NCI-H187 (cell line): Measurements from ENCODE around the gene SPRN.
"Not testable (repeated sequence)": the region's sequence is repeated elsewhere in the genome, so short reads cannot be mapped to it uniquely, and the experiment has no call there.

Experiments
- DNase-seq, 2 experiments: peaks; one replicate each; lab custom pipeline; 2025; lab: John Stamatoyannopoulos, UW

The SPRN gene

DNA sequence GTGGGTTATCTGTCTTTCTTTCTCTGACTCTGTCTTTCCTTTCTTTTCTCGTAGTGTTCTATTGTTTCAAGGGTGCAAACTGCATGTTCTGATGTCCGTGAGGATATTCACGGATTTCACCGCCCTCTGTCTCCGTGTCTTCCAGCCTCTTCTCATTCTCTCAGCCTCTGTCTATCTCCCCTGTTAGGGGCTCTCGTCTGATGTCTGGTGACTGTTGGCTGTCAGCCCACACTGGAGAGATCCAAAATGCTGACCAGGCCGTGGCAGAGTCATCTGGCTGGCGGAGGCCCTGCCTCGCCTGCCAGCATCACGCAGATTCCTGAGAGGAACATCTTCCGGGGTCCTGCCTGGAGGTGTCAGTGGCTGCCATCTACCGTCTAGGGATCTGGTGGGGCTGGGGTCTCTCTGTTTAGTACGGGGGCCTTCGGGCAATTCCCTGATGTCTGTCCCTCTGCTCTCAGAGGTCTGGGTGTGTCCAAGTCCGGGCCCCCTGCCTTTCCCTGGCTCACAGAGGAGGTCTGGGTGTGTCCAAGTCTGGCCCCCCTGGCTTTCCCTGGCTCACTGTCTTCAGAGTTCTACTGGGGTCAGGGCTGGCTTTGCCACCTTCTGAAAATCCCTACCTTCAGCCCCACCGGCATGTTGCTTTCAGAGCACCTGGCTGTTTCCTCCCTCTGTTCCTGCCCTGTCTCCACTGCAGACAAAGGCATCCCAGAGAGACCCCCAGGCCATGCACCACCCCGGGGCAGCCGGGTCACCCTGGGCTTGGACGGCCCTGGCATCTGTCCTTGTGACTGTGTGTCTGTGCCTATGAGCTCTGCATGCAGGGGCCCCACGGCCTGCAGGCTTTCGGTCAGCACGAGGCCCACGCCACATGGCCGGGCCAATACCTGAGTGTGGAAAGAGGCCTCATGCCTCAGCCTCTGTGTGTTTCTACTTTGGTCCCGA is 15.4 kb upstream of the SPRN start:
- DNase-seq = no peak

DNA sequence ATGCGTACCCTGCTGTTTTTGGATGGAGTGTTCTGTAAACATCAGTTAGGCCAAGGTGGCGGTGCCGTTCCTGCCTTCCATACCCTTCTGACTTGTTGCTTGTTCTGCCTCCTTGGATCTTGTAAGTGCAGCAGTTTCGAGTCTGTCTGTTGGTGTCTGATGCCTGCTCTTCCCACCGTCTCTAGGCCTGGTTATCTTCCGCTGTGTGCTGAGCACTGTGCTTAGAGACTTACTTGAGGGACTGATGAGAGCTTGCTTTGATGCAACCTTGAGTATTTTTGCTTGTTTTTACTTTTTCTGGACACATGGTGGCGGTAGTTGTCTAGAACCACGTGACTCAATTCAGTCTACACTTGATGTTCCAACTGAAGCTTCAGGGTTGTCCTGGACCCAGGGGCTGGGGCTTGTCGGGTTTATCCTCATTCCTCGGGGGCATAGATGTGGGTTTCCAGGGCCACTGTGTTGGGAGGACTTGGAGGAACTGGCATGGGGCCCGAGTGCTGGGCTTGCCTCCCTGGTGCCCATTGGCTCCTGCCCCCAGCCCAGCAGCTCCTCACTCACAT is 14.4 kb upstream of the SPRN start:
- DNase-seq = no peak

DNA sequence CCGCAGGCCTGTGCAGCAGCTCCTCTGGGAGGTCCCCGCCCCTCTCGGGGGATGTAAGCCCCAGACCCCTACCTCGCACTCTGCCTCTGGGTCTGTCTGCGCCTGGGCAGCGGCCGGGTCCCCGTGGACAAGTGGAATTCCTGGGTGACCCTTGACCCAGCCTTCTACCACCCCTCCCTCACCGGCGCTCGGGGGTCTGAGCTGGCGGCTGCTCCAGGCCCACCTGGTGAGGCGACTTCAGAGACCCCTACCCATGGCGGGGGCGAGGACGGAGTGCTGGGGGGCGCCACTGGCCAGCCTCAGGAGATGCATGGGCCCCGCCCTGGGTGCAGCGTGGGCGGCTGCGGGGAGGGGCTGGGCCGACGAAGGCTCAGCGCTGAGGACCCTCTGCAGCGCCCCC is 8.4 kb upstream of the SPRN start:
- DNase-seq = not testable (repeated sequence)

DNA sequence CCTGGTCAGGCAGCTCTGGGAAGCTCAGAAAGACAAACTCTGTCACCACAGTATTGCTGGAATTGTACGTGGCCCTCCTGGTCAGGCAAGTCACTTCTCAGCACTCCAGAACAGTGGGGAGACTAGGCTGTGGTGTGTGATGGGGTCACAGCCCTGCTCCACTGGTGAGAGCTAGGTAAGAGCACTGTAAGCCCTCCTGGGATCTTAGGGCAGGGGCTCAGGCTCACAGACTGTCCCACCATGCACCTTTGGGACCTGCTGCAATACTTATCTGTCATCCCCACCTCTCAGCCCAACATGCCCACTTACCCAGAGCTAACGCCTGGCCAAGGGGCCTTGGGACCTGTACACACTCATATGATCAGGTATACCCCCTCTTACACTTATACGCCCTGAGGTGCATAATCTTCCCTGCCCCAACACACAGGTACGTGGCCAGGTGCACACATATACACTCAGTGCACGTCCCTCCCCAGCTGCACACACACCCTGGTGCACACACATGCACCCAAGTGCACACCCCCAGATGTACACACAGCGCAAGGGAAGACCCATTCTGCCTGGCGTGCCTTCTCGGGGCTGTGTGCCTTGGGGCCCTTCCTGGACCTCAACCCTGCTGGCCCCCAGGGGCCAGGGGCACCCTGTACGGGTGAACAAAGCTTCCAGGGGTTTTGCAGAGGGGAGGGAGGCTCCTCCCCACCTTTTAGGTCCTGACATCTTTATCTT is 7.6 kb upstream of the SPRN start:
- DNase-seq = not testable (repeated sequence)

DNA sequence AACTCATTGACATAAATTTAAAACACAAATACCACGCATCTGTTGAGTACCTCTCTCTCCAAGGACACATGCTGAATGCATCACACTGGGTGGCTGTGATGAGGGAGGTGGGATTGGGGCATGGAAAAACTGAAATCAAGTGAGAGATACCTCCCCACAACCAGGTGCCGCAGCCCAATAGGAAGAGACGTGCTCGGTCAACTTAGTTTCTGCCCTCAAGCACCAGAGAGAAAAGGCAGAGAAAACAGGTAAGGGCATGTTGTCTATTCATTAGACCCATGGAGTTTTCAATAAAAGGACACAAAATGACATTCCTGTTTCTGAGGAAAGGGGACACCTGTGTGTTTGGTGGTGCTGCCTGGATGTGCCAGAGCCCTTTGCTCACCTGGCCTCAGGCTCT is 5.1 kb upstream of the SPRN start:
- DNase-seq = not testable (repeated sequence)

DNA sequence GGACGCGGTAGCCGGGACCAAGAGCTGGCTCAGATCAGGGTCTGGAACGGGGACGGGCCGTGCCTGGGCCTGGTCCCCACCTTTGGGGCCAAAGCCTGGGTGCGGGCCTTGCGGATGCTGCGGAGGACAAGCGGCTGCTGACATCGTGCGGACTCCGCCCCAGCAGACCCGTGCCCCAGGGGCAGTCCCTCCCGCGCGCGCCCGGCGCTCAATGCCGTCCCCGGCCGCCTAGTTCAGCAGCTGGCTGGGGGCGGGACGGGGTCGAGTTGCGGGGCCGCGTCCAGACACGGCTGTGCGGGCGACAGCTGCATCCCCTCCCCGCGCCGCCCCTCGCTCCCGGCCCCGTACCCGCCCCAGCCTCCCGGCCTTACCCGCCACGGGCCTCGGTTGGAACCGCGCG is 323 bp downstream of the SPRN start:
- DNase-seq = not testable (repeated sequence)

DNA sequence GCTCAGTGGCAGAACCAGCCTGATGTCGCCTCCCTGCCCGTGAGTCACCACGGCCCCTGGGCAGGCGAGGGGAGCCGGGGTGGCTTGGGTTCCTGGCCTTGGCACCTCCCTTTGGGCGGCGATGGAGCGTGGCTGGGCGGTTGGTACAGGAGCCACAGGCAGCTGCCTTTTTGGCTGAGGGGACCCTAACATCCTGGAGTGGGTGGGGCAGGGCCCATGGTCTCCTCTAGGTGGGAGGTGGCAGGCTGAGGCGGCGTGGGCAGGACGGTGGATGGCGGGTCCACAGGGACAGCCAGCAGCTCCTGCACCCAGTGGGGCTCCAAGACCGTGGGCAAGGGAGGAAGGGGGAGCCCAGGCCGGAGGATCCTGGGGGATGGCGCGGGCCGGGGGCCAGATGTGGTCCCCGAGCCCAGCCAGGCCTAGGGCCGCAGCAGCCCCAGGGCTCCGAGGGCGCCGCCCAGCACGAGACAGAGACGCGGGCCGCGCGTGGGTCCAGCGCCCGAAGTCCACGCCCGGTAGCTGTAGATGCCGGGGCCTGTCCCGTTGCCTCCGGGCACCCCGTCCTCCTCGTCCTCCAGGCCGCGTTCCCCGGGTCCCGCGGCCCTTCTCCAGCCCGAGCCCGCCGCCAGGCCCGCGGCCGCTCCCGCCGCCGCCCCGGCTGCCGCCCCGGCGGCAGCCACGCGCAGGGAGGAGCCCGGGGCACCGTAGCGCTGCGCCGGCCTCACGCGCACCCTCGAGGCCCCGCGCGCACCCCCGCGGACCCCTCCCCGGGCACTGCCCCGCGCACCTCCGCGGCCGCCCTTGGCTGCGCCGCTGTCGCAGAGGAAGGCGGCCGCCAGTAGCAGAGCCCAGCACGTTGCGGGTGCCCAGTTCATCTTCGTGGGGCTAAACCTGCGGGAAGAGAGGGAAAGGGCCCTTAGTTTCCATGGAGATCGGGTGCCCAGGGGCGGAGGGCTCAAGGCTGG is 1.3 kb downstream of the SPRN start:
- no peak for DNase-seq

DNA sequence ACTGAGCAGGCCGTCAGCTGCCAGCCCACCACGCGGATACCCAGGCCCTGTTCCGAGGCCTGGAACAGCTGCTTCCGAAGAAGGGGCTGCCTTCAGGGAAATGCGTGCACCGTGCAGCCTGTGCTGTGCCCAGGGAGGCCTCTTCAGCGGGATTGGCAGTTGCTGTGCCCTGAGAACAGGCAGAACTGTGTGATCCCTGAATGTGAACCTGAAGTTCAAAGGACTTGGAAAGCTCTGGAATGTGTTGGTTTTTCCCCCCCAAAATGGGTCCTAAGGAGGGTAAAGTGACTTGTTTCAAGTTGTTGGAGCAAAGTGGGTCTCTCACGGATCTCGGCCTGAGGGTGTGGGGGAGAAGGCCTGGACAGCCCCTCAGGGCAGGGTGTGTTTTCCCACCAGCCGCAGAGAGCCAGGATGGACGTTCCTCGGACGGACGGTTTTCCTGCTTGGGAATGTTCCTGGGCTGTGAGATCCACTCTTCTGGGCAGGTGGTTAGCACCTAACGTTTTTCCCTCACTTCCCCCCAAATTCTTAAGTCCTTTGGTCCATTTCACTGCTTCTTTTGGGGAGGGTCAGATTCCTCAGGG is 2.1 kb downstream of the SPRN start:
- DNase-seq = no peak

DNA sequence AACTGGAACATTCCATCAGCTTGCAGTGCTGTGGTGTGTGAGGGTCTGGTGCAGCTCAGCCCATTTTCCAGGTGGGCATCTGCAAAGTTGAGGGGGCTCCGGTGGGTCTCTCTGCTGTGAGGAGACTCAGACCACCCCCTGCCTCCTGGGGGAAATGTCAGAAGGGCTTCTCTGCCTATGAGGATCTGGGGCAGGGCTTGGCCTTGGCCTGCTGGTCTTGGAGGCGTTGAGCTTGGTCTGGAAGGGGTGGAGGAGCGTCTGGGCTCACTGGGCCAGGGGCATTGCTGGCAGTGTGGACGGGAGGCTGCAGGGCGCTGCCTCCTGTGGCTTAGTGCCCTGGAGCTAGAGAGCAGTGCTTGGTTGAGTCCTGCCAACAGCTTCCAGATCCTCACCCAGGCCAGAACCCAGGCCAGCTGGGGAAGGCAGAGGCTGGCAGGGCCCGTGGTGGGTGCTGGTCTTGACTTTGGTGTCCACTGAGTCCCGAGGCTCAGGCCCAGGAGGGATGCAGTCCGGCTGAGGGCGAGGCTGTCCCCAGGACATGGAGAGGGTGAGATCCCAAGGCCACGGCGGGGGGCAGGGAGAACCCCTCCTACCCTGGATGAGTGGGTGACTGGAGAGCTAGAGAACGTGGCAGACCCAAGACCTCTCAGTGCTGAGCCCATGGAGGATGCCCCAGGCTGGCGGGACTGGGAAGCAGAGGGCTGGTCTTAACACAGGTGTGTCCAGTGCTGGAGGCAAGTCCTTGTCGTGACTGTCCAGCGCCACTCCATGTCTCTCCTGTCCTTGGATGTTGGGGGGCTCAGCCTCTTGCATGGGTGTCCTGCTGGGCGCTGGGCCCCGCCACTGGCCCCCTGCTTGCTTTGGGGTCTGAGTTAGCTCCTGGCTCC is 2.8 kb downstream of the SPRN start:
- no peak for DNase-seq

DNA sequence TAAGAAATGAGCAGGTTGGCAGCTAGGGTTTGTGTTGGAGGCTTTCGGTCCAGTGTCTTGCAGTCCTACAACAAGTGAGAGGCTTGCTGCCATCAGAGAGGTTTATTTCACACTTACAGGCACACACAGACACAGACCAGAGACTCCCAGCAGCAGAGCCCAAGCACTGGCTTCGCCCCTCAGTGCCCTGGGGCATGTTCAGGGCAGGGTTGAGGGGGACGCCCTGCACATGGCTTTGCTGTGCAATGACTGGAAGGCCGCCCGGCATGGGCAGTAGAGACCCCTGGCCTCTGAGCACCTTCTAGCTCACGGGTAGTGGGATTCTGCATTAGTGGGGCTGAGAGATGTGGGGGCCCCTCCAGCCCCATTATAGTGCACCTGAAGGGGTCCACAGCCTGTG is 3.8 kb downstream of the SPRN start:
- DNase-seq = no peak

DNA sequence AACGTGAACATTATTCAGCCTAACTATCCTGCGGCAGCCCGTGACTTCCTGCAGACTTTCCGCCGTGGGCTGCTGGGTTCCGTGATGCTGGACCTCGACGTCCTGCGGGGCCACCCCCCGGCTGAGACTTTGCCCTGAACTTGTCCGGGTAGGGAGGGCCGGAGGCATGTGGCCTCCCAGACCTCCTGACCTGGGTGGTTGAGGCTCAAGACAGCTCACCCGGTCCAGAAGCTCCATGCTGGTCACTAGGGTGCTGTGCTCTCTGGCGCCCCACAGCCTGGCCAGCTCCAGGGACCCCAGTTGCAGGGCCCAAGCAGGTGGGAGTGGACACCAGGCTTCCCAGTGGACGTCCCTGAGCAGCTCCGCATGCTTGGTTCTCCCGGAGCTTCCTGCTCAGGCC is 4.4 kb downstream of the SPRN start:
- no peak for DNase-seq

DNA sequence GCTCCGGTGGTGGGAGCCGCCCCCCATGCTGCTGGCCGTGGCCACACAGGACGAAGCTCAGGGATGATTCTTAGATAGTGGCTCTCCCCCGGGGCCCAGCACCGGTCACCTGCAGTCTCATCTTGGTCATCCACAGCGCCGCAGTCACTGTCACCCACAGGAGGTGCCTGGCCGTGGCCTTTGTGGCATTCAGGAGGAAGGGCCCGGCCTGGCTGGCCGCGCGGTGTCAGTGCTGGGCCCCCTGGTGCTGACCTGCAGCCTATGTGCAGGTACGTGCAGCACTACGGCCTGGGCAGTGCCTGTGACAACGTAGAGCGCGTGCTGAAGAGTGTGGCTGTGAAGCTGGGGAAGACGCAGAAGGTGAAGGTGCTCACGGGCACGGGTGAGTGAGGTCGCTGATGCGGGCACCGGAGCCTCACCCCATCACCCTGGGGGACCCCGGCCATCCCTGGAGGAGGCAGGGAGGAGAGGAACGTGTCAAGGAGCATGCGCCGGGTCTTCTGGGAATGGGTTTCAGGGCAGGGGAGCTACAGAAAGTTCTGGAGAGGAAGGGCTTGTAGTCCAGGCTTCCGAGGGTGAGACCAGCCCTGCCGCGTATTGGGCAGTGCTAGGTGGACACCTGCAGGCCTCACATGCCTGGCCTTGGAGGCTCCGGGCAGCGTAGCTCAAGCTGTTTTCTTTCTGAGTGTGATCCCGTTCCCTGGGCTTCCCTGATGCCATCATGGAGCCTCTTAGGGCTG is 5.0 kb downstream of the SPRN start:
- DNase-seq = no peak

DNA sequence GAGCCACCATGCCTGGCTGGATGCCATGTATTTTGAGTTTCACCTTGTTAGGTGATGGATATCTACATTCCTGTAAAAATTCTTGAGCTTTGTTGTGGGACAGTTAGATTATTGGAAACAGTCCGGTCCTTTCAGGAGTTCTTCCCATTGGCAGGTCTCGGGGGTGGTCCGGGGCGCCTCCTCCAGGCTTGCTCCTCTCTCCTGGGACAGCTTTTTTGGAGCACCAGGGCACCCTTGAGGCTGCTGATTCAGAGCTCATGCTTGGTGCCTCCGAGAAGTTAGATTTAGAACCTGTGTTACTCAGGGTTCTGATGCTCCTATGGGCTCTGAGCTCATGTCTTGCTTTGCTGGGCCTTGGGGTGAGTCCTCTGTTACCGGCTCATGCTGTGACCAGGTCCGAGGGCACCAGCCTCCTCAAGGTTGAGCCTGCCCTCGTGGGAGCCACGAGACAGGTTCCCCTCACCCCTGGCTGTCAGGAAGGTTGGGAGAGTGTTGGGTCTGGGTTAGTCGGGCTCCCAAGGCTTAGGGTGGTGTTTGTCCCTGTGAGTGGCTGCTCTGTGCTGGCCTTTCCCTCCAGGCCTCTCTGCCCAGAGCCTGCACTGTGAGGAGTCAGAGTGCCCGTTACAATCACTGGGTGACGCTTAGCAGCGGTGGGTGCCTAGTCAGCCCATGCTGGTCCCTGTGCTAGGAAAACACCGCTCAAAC is 6.0 kb downstream of the SPRN start:
- no peak for DNase-seq

DNA sequence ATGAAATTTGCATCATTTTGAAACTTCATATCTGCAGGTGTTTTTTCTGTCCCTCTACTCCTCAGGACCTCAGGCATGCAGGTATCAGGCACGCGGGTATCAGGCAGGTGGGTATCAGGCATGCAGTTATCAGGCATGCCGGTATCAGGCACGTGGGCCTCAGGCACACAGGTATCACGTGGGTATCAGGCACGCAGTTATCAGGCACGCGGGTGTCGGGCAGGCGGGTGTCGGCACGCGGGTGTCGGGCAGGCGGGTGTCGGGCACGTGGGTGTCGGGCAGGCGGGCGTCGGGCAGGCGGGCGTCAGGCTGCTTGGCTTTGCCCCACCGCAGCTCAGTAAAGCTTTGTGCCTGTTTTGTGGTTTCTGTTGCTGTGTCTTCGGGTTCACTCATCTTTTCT is 8.7 kb downstream of the SPRN start:
- no peak for DNase-seq

DNA sequence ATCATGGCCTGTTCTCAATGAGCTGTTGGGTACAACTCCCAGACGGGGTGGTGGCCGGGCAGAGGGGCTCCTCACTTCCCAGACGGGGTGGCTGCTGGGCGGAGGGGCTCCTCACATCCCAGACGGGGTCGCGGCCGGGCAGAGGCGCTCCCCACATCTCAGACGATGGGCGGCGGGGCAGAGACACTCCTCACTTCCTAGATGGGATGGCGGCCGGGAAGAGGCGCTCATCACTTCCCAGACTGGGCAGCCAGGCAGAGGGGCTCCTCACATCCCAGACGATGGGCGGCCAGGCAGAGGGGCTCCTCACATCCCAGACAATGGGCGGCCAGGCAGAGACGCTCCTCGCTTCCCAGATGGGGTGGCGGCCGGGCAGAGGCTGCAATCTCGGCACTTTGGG is 10.0 kb downstream of the SPRN start:
- not testable (repeated sequence) for DNase-seq

DNA sequence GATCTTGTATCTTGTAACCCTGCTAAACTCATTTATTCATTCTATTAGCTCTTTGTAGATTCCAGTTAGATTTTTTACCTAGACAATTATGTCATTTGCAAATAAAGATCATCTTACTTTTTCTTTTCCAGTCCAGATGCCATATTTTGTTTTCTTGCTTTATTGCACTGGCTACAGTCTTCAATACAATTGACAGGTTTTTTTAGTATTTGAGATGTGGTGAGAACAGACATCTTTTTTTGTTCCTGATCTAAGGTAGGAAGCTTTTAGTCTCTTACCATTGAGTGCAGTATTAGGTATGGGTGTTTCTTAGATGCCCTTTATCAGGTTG is 12.1 kb downstream of the SPRN start:
- no peak for DNase-seq

DNA sequence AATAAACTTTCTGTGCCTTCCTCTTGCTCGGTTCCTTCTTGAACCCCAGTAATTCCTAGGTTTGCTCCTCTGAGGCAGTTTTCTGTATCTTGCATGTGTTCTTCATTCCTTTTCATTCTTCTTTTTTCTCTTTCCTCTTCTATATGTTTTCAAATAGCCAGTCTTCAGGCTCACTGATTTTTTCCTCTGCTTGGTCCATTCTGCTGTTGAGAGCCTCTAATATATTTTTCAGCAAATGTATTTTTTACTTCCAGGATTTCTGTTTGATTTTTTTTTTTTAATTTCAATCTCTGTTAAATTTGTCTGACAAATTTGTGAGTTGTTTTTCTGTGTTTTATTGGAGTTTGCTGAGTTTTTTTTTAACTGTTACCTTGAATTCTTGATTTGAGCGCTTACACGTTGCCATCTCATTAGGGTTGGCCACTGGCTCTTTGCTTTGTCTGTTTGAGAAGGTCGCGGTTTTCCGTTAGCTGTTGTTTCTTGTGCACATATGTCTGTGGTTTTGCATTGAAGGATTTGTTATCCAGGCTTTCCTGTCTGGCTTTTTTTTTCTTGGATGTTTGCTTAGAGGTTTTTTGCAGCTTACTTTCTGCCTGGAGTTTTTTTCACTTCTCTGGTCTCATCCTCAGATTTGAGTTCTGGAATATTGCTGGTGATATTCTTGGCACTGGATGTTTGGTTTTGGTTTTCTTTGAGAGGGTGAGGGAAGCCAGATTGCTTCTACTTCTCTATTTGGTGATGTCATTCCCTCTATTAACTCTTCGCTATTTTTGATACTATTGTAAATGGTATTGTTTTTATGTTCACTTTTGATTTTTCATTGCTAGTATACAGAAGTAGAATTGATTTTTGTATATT is 12.7 kb downstream of the SPRN start:
- no peak for DNase-seq

DNA sequence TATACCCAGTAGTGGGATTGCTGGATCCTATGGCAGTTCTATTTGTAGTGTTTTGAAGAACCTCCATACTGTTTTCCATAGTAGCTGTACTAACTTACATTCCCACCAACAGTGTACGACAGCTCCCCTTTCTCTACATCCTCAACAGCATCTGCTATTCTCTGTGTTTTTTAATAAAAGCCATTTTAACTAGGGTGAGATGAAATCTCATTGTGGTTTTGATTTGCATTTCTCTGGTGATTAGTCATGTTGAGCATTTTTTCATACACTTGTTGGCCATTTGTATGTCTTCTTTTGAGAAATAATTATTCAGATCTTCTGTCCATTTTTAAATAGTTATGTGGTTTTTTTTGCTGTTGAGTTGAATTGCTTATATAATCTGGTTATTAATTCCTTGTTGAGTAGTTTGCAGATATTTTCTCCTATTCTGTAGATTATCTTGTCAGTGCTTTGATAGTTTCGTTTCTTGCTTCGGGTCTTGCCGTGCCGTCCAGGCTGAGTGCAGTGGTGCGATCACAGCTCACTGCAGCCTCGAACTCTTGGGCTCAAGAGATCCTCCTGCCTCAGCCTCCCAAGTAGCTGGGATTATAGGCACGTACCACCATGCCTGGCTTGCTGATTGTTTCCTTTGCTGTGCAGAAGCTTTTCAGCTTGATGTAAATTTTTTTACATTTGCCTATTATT is 18.4 kb downstream of the SPRN start:
- DNase-seq = no peak
